ENCODE measurements around the gene KAZN.

Gene KAZN

DNA sequence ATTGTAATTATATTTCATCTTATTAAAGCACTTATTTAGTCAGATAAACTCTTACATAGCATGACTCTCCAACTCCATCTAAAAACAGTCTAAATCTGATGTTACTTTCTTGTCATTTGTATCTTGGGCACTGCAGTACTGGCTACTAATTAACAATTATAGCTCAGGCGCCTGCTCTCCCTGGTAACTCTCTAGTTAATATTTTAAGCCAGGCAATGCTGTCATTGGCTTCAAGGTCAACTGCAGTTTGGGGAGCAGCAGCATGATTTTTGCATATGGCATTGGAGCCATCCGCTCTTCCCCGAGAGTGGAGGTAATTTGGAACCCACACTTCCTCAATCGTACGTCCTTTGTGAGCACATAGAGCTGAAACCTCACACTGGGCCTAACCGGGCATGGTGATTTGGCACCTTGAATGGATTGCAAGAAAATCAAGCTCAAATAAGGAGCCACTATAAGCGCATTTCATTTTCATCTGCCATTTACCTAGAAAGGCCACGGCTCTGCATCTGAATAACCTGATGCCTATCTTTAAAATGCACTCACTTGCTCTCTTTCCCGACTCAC lies 187.7 kb downstream of the KAZN start:
- TF ChIP-seq, protein P1, sequence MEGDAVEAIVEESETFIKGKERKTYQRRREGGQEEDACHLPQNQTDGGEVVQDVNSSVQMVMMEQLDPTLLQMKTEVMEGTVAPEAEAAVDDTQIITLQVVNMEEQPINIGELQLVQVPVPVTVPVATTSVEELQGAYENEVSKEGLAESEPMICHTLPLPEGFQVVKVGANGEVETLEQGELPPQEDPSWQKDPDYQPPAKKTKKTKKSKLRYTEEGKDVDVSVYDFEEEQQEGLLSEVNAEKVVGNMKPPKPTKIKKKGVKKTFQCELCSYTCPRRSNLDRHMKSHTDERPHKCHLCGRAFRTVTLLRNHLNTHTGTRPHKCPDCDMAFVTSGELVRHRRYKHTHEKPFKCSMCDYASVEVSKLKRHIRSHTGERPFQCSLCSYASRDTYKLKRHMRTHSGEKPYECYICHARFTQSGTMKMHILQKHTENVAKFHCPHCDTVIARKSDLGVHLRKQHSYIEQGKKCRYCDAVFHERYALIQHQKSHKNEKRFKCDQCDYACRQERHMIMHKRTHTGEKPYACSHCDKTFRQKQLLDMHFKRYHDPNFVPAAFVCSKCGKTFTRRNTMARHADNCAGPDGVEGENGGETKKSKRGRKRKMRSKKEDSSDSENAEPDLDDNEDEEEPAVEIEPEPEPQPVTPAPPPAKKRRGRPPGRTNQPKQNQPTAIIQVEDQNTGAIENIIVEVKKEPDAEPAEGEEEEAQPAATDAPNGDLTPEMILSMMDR (IDR thresholded peaks at IDR 0.05; ENCODE audit: low read depth, low read length, missing control alignments) = no peak
- no peak overlapping the region for H3K4me3 ChIP-seq (ENCODE audit: low read depth, low read length)
- DNase-seq (ENCODE audit: low read depth) = no peak

DNA sequence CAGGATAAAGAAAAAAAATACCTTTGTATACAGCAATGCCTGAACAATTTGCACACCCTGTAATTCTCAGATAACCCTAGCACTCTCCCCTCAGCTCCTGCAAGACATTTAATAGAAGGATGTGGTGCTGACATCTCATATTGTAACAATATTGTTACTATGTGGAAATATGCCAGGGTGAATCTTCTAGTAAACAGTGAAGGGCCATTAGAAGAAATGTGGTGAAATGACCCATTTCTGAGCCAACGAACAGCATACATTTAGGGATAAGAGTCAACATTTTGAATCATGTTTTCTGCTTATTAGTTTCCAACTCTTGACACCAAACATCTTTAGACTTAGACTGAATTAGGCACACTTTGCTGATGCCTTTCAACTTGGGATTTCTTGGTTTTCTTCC lies 188.2 kb downstream of the KAZN start:
- no peak overlapping the region for H3K4me3 ChIP-seq (ENCODE audit: low read depth, low read length)
- TF ChIP-seq, protein P1 (IDR thresholded peaks at IDR 0.05; ENCODE audit: low read depth, low read length, missing control alignments) = no peak
- no peak for DNase-seq (ENCODE audit: low read depth)

DNA sequence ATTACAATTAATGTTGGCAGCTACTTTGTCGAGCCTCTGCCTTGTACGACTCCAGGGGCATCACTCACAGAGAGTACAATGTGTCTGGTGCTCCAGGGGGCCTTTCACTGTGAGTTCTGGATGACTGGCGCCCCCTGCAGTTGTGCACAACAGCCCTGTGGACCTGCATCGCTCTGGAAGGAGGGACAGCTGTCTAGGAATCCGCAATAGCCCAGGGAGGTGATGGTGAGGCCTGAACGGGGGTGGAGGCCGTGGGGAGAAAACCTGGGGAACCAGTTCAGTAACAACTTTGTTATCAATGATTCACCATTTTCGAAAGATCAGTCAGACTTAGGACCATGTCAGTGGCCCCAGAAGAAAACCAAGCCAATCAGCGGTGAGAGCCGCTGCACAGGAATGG lies 189.1 kb downstream of the KAZN start:
- TF ChIP-seq, protein P1 (IDR thresholded peaks at IDR 0.05; ENCODE audit: low read depth, low read length, missing control alignments) = no peak
- H3K4me3 ChIP-seq (ENCODE audit: low read depth, low read length) = no peak overlapping the region
- no peak for DNase-seq (ENCODE audit: low read depth)

DNA sequence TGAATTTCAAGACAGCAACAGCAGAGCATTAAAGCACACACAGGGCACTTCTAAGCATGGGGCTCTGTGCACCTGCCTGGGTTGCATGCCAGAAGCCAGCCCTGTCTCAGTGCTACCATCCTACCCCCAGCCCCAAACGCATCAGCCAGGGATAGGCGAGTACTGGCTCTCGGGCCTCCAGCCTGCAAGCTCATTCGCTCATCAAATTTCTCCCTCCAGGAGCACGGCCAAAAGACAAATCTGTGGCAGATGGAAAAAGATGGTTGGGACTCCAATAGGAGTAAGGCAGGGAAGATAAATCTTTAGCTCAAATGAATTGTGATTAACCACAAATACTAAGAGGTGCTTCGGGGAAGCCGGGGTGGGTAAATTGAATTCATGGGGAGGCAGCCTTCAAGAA lies 189.6 kb downstream of the KAZN start:
- TF ChIP-seq, protein P1 (IDR thresholded peaks at IDR 0.05; ENCODE audit: low read depth, low read length, missing control alignments) = no peak

DNA sequence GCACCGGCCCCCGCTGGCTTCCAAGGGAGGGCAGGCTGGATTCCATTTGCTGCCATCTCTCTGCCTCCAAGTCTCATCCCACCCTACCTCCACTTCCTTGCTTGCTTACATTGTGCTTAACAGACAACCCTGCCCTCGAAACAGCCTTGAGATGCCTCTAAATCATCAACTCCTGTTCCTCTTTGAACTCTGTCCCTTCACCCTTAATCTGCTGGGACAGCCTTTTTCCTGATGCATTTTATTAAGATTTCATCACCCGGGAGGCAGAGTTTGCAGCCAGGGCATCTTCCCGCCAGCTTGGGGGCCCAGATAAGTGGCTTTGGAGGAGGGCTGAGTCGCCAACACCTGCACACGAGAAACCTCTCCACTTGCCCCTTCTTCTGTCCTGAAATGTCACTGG lies 192.5 kb downstream of the KAZN start:
- TF ChIP-seq, protein P1 (IDR thresholded peaks at IDR 0.05; ENCODE audit: low read depth, low read length, missing control alignments) = no peak
- DNase-seq (ENCODE audit: low read depth) = no peak
- H3K4me3 ChIP-seq (ENCODE audit: low read depth, low read length) = no peak overlapping the region

More for the DNA sequence above, 189.6 kb downstream of the KAZN start:
- no peak for DNase-seq (ENCODE audit: low read depth)
- H3K4me3 ChIP-seq (ENCODE audit: low read depth, low read length) = no peak overlapping the region

DNA sequence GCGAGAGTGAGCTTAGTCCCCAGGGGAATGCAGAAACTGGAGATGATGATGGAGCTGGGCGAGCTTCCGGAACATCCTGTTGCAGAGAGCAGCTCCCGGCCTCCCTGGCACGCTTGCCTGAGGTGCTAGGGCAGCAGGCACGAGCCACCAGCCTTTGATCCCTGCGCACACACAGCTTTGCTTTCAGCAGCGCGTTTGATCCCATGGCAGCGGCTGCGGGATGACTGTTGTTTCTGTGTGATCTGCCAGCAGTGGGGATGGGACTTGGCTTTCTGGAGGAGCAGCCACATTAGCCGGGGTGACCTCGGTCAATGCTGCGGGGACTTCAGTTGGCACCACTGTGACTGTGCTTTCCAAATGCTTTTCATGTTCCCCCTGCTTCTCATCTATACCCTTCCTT lies 193.2 kb downstream of the KAZN start:
- H3K4me3 ChIP-seq (ENCODE audit: low read depth, low read length) = no peak overlapping the region
- TF ChIP-seq, protein P1 (IDR thresholded peaks at IDR 0.05; ENCODE audit: low read depth, low read length, missing control alignments) = no peak
- DNase-seq (ENCODE audit: low read depth) = no peak

DNA sequence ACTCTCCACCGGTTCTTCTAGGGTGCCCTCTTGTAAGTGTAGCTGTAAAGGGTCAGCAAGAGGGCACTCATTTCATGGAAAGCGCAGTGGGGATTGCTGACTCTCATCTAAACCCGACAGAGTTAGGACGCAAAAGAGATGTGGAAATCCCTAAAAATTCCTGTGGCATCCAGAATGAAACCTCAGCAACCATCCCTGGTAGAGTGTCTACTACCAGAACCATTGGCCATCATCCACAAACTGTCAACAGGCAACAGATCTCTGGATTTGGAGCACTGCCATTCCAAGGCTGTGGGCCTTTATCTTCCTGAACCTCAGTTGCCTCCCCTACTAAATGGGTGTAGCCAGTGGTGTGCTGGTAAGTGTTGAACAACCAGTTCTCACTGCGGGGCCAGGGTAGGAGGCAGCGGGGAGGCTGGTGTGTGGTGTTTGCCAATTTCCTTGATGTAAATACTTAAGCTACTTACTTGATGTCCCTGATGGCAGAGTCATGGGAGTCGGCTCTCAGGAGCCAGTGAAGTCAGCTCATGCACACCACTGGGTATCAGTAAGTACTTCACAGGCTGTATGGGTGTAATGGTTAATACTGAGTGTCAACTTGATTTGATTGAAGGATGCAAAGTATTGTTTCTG lies 195.8 kb downstream of the KAZN start:
- no peak overlapping the region for H3K4me3 ChIP-seq (ENCODE audit: low read depth, low read length)
- no peak for DNase-seq (ENCODE audit: low read depth)
- TF ChIP-seq, protein P1 (IDR thresholded peaks at IDR 0.05; ENCODE audit: low read depth, low read length, missing control alignments) = no peak

Measured in GM12864 (cell line).